ENCODE data around the gene FGFR2.

DNA sequence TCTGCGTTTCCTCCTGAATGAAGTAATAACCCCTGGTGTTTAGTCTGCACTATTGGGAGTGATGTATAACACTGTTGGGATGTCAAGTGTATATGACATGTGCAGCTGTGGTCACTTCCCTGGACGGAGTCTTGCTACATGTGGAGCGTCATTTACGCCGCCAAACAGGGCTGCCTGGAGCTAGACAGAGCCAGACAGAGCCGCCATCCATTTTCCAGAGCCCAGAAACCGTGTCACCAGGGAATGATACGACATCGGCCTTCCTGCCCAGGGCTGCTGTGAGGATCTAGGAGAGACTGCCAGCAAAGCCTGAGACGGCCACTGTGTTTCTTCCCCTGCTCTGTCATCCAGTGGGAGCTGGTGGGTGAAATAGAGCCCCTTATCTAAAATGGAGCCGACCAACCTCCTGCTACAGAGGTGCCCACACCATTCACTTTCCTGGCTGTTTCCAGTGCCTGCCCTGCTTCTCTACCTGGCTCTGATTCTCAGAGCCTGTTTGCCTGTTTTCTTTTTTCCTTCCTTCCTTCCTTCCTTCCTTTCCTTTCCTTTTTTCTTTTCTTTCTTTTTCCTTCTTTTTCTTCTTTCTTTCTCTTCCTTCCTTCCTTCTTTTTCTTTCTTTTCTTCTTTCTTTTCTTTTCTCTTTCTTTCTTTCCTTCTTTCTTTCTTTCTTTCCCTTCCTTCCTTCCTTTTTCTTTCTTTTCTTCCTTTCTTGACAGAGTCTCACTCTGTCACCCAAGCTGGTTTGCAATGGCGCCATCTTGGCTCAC is 13.3 kb upstream of the FGFR2 start:
- TF ChIP-seq, protein P1, sequence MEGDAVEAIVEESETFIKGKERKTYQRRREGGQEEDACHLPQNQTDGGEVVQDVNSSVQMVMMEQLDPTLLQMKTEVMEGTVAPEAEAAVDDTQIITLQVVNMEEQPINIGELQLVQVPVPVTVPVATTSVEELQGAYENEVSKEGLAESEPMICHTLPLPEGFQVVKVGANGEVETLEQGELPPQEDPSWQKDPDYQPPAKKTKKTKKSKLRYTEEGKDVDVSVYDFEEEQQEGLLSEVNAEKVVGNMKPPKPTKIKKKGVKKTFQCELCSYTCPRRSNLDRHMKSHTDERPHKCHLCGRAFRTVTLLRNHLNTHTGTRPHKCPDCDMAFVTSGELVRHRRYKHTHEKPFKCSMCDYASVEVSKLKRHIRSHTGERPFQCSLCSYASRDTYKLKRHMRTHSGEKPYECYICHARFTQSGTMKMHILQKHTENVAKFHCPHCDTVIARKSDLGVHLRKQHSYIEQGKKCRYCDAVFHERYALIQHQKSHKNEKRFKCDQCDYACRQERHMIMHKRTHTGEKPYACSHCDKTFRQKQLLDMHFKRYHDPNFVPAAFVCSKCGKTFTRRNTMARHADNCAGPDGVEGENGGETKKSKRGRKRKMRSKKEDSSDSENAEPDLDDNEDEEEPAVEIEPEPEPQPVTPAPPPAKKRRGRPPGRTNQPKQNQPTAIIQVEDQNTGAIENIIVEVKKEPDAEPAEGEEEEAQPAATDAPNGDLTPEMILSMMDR (IDR thresholded peaks at IDR 0.05; ENCODE audit: low read depth, low read length), result no peak
- no peak for TF ChIP-seq EZH2phosphoT487 (IDR thresholded peaks at IDR 0.05; ENCODE audit: low read depth)

Data from OCI-LY3 (cell line).